Skin of body (tissue), 2 donors: ENCODE data around the gene SEMA3G. TPM values are rescaled to one million over a fixed set of nuclear protein-coding genes. Genes with fewer than 3 reads are reported as not detected.

Experiments
- DNase-seq: peaks from one replicate; lab custom pipeline; 2025; lab: John Stamatoyannopoulos, UW
- total RNA-seq: library from RNA; depleted of rRNA; stranded (reverse); fragments of >200 nt; gene quantifications from one replicate; pipeline ENCODE4 v1.2.3, GENCODE V29; 2014

SEMA3G gene
- total RNA-seq, 1 donor from 2014 or later: 16.2 TPM

GRCh38 chr3:52396907-52397591 is 47.9 kb downstream of the SEMA3G start:
- no peak for DNase-seq

DNA sequence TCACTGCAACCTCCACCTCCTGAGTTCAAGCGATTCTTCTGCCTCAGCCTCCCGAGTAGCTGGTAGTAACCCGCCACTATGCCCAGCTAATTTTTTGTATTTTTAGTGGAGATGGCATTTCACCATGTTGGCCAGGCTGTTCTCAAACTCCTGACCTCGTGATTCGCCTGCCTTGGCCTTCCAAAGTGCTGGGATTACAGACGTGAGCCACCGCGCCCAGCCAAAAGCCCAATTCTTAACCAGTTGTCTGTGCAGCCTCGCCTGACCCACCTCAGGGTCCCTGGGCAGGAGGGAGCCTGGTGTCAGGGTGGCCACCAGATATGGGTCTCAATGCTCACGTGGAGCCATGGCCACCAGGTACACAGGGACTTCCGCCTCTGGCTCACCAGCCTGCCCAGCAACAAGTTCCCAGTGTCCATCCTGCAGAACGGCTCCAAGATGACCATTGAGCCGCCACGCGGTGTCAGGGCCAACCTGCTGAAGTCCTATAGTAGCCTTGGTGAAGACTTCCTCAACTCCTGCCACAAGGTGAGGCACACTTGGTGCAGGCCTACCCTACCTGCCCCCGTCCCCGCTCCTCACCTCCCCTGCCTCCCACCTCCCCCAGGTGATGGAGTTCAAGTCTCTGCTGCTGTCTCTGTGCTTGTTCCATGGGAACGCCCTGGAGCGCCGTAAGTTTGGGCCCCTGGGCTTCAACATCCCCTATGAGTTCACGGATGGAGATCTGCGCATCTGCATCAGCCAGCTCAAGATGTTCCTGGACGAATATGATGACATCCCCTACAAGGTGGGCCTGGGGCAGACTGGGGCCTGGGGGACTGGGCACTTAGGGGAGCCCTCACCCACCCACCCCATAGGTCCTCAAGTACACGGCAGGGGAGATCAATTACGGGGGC is 48.6 kb downstream of the SEMA3G start:
- no peak for DNase-seq

DNA sequence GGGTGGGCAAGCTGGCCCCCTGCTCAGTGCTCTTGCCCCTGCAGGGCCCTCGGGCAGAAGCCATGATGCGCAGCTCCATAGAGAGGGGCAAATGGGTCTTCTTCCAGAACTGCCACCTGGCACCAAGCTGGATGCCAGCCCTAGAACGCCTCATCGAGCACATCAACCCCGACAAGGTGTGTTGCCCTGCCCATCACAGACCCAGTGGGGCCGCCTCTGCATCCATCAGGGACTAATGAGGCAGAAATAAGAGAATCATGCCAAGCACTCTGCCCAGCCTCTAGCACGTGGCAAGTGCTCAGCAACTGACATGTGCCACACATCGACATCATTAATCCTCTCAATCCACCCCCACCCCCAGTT is 49.4 kb downstream of the SEMA3G start:
- no peak for DNase-seq

DNA sequence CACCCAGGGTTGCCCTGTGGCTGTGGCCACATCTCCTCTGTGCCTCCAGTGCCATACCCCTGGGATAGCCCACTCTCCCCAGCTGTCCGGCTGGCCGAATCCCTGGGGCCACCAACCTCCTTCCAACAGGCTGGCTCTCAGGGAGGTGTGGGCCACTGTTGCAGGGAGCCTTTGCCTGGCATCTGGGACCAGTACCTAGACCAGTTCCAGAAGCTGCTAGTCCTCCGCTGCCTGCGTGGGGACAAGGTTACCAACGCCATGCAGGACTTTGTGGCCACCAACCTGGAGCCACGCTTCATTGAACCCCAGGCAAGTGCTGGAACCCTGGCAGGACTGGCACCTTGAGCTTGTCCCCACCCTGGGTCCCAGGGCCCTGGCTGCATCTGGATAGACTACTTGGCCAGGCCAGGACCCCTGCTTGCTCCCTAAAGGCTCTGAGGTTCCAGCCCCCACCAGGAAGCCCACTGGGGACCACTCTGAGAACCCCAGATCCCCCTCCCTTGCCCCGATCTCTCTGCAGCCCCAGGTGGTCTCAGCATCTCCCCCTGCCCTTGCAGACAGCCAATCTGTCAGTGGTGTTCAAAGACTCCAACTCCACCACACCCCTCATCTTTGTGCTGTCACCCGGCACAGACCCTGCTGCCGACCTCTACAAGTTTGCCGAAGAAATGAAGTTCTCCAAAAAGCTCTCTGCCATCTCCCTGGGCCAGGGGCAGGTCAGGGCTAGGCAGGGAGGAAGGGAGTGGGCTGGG is 50.0 kb downstream of the SEMA3G start:
- no peak for DNase-seq

DNA sequence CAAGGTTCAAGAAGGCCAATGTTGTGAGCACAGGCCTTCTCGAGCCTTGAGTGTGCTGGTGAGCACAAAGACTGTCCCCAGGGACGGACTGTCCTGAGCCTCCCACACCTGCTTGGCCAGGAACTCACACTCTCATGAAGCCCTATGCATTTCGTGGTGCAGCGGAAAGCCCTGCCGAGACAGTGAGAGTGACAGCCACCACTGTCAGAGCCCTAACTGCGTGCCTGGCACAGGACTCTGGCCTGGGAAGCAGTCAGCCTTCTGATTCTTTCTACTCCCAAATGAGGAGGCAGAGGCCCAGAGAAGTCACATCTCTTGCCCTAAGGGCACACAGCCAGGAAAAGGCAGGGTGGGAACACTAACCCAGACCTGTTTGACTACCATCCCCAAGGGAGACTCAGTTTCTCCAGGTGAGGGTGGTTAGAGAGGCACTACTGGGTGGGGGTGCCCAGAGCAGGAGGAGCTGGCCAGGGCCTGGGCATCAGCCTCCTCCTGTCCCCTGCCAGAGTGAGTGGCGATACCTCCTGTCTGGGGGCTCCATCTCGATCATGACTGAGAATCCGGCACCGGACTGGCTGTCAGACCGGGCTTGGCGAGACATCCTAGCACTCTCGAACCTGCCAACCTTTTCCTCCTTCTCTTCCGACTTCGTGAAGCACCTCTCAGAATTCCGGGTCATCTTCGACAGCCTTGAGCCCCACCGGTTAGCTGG is 50.8 kb downstream of the SEMA3G start:
- DNase-seq: no peak

- no peak for DNase-seq
Observed at GRCh38 chr3:52393131-52393807, 51.6 kb downstream of the SEMA3G start.

DNA sequence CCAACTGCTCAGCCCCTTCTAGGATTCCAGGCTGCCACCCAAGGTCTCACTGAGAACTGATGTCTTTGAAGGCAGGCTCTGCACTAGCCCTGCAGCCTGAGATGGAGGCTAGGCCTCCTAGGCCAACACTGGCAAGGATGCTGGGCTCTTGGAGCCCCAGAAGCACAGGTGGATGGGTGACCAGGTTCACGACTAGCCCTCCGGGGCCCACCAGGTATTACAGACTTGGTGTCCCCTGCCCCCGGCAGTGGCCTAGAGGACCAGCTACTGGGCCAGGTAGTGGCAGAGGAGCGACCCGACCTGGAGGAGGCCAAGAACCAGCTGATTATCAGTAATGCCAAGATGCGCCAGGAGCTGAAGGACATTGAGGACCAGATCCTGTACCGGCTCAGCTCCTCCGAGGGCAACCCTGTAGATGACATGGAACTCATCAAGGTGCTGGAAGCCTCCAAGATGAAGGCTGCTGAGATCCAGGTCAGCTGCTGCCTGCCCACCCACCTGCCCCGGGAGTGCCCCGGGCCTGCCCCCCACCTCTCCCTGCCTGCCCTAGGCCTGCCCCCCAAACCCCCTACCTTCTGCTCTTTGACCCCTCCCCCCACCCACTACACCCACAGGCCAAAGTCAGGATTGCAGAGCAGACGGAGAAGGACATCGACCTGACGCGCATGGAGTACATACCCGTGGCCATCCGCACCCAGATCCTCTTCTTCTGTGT is 52.5 kb downstream of the SEMA3G start:
- DNase-seq: no peak

GRCh38 chr3:52391096-52391495 is 53.8 kb downstream of the SEMA3G start:
- no peak for DNase-seq

- DNase-seq: no peak
Observed at GRCh38 chr3:52388933-52389332, 56.0 kb downstream of the SEMA3G start.

DNA sequence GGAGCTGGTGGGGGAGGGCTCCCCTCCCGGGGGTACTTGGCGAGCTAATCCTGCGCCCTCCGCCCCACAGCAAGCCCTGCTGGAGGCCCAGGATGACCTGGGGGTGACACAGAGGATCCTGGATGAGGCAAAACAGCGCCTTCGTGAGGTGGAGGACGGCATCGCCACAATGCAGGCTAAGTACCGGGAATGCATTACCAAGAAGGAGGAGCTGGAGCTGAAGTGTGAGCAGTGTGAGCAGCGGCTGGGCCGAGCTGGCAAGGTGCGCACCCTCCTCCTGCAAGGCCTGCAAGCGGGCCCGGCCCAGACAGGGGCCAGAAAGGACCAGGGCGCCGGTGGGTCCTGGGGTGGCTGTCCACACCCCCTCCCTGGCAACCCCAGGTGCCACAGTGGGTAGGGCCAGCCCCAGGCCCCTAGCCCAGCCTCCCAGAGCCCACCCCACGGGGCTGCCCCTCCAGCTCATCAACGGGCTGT is 56.5 kb downstream of the SEMA3G start:
- no peak for DNase-seq

DNA sequence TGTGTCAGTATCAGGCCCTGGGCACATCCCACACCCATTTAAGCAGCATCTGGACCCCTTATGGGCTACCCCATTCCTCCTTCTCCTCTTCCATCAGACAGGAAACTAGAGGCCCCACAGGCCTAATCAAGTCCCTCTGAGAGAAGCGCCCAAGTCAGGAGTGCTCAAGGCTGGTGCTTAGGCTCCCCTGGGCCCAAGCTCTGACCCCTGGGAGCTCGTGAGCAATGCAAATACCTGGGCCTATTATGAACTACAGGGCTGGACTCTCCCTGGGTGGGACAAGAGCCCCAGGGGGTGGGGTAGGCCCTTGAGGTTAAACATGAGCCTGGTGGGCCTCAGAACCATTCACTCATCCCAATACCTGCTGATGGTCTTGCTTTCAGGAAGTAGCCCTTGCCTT is 57.4 kb downstream of the SEMA3G start:
- DNase-seq: peak; percentile 5

DNA sequence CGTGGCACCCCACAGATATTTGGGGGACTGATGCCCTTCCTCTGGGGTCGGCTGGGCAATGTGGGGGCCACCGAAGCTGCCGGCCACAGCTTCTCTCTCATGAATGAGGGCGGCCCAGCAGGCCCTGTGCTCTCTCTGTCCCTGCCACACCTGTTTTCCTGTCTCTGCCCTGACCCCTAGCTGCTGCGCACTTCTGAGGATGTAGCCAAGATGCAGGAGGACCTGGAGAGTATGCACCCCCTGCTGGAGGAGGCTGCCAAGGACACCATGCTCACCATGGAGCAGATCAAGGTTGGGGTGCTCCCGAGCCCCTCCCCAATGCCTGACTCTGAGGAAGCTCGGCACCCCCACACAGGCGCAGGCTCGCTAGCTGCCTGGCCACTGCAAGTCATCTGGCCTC is 59.7 kb downstream of the SEMA3G start:
- no peak for DNase-seq

DNA sequence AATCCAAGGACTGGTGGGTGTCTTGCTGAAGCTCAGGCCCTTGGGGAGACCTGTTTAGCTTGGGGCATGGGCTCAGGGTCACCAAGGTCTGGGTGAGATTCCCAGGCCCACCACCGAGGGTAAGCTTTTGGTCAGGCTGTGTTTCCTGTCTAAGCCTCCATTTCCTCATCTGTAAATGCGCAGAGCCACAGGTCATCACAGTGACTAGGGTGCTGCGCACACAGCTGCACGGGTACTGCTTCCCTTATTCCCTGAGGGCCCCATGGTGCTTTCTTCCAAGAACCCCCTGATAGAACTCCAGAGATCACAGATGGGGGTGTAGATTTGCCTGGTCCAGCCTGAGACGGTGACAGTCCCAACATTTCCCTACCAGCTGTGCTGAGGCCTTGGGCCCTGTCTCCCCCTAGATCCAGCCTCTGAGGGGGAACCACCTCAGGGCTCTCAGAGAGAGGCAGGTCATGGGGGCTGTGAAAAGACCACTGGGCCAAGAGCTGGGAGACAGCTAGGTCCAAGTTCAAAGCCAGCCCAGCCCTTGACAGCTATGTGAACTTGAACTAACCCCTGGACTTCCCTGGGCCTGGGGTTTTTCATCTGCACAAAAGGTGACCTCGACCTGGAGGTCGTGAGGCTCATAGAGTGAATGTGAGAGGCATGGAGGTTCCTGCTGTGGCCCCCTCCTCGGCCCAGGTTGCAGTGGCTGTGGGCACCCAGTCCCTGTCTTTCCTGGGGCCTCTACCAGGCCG is 60.7 kb downstream of the SEMA3G start:
- no peak for DNase-seq

GRCh38 chr3:52383446-52383845 is 61.5 kb downstream of the SEMA3G start:
- no peak for DNase-seq

Other genes with a start within 250 kb of the SEMA3G start
- 31.4 TPM for gene ALAS1, start 246.9 kb downstream of the SEMA3G start, total RNA-seq
- not detected for gene TLR9, start 219.5 kb downstream of the SEMA3G start, total RNA-seq
- 24.5 TPM for gene TWF2, start 205.9 kb downstream of the SEMA3G start, total RNA-seq
- 9.5 TPM for gene PPM1M, start 199.3 kb downstream of the SEMA3G start, total RNA-seq
- 61.7 TPM for gene WDR82, start 166.5 kb downstream of the SEMA3G start, total RNA-seq
- gene GLYCTK, start 157.3 kb downstream of the SEMA3G start, total RNA-seq: 7.0 TPM
- gene DNAH1, start 128.8 kb downstream of the SEMA3G start, total RNA-seq: 5.4 TPM
- gene BAP1, start 35.1 kb downstream of the SEMA3G start, total RNA-seq: 63.9 TPM
- gene PHF7, start 34.4 kb downstream of the SEMA3G start, total RNA-seq: 6.6 TPM
- 98.9 TPM for gene TNNC1, start 8.9 kb upstream of the SEMA3G start, total RNA-seq
- 74.1 TPM for gene NISCH, start 10.5 kb upstream of the SEMA3G start, total RNA-seq
- 42.4 TPM for gene STAB1, start 50.2 kb upstream of the SEMA3G start, total RNA-seq
- gene NT5DC2, start 88.8 kb upstream of the SEMA3G start, total RNA-seq: 32.7 TPM
- 1.4 TPM for gene UQCC5, start 91.5 kb upstream of the SEMA3G start, total RNA-seq
- 83.4 TPM for gene PBRM1, start 240.8 kb upstream of the SEMA3G start, total RNA-seq
- gene GNL3, start 240.9 kb upstream of the SEMA3G start, total RNA-seq: 109 TPM